PFSK-1 (cell line): ENCODE data around the gene GDF15.

Experiments used
- SIN3A ChIP-seq: IDR thresholded peaks from 2 replicates; pipeline ENCODE4 v1.6.1; 2012; ENCODE audit warnings: mild to moderate bottlenecking, low read length, moderate library complexity, borderline replicate concordance; ENCODE audit not compliant: insufficient read depth
- TAF1 ChIP-seq: IDR thresholded peaks from 2 replicates; pipeline ENCODE4 v1.6.1; 2012; ENCODE audit warnings: low read length, control low read depth, borderline replicate concordance; ENCODE audit not compliant: insufficient read depth

DNA sequence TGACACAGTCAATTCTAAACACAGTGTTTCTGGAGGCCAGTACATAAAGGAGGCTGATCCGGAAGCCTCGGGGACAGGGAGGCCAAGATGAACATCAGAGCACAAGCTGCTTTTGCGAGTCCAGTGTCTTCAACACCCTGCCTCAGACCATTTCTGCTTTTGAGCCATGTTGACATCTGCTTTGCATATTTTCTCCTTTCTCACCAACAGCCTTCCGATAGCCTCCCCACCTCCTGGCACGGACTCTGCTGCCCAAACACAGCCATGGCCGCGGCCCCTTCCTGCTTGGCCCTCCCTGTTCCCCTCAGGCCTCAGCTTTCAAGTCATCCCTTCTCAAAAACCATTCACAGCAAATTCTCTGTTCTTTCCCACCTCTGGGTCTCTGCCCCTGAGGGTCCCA is 7.9 kb downstream of the GDF15 start:
- TF ChIP-seq TAF1 = no peak
- no peak for TF ChIP-seq SIN3A
